22Rv1 (cell line): Measurements from ENCODE around the gene KISS1.

Experiments used
- H3K27ac ChIP-seq: fragments of 450-650 bp; 2 replicates; pipeline ENCODE4 v1.5.1; 2017
- CTCF ChIP-seq: fragments of 450-650 bp; IDR thresholded peaks from 2 replicates; pipeline ENCODE4 v1.5.1; 2017; ENCODE audit warnings: mild to moderate bottlenecking
- ZFX ChIP-seq: fragments of 450-650 bp; IDR thresholded peaks from 2 replicates; pipeline ENCODE4 v1.6.1; 2017; ENCODE audit warnings: antibody characterized with exemption, borderline replicate concordance

KISS1 gene

GRCh38 chr1:204177133-204177532 lies 19.2 kb downstream of the KISS1 start:
- TF ChIP-seq ZFX (no peak), CTCF (no peak)
- no peak overlapping the region for H3K27ac ChIP-seq

GRCh38 chr1:204176049-204176448 lies 20.2 kb downstream of the KISS1 start:
- H3K27ac ChIP-seq = no peak overlapping the region

GRCh38 chr1:204174958-204175357 lies 21.3 kb downstream of the KISS1 start:
- TF ChIP-seq ZFX (no peak), CTCF (no peak)
- H3K27ac ChIP-seq = no peak overlapping the region

More at GRCh38 chr1:204176049-204176448, 20.2 kb downstream of the KISS1 start:
- TF ChIP-seq CTCF (no peak), ZFX (no peak)

GRCh38 chr1:204172404-204173029 lies 23.8 kb downstream of the KISS1 start:
- TF ChIP-seq ZFX (no peak), CTCF (no peak)
- H3K27ac ChIP-seq = no peak overlapping the region

- TF ChIP-seq ZFX (no peak), CTCF (no peak)
- no peak overlapping the region for H3K27ac ChIP-seq
Measured at GRCh38 chr1:204171751-204172178, 24.5 kb downstream of the KISS1 start.

GRCh38 chr1:204170494-204171155 lies 25.7 kb downstream of the KISS1 start:
- TF ChIP-seq CTCF (no peak), ZFX (no peak)
- no peak overlapping the region for H3K27ac ChIP-seq

GRCh38 chr1:204169858-204170257 lies 26.4 kb downstream of the KISS1 start:
- TF ChIP-seq ZFX (no peak), CTCF (no peak)

More at GRCh38 chr1:204169858-204170257, 26.4 kb downstream of the KISS1 start:
- H3K27ac ChIP-seq = no peak overlapping the region
